OCI-LY7 (cell line): ENCODE measurements around the gene MYO9B. TPM values are rescaled to one million over a fixed set of nuclear protein-coding genes. Genes with fewer than 3 reads are reported as not detected.

Experiments
- BruUV-seq: library from RNA; stranded (reverse); fragments of 400-500 nt; replicated peaks from 2 replicates; lab custom pipeline; 2021; lab: Mats Ljungman, UMichigan
- CTCF ChIA-PET: fragments of 300-600 bp; sonication (Branson Sonifier 250); formaldehyde crosslinking; loops from one replicate; lab custom pipeline; 2022; ENCODE audit warnings: antibody characterized with exemption; ENCODE audit not compliant: unreplicated experiment; lab: Charles Lee
- POLR2A ChIA-PET: fragments of 300-600 bp; sonication (Branson Sonifier 250); formaldehyde crosslinking; loops from one replicate; lab custom pipeline; 2022; ENCODE audit warnings: antibody characterized with exemption; lab: Charles Lee
- DNase-seq: peaks from one replicate; pipeline ENCODE4 v3.0.0-alpha.2; 2015; ENCODE audit warnings: low spot score
- H2AFZ ChIP-seq: fragments of 200-600 bp; sonication (generic), shearing (Covaris generic); 2 replicates; pipeline ENCODE4 v1.6.1; 2014; ENCODE audit warnings: mild to moderate bottlenecking, antibody characterized with exemption, low read length, moderate library complexity
- H3K27ac ChIP-seq: fragments of 200-600 bp; sonication (generic); 2 replicates; pipeline ENCODE4 v1.5.1; 2014; ENCODE audit warnings: mixed run types, low read depth, mild to moderate bottlenecking, moderate library complexity, low read length, inconsistent platforms; ENCODE audit not compliant: poor library complexity, severe bottlenecking
- H3K36me3 ChIP-seq: fragments of 200-600 bp; sonication (generic); 2 replicates; pipeline ENCODE4 v1.6.1; 2014; ENCODE audit warnings: mild to moderate bottlenecking, antibody characterized with exemption, low read length, moderate library complexity, mixed read lengths; ENCODE audit not compliant: insufficient read depth
- H3K4me1 ChIP-seq: fragments of 200-600 bp; sonication (generic); 2 replicates; pipeline ENCODE4 v1.5.1; 2014; ENCODE audit warnings: mild to moderate bottlenecking, low read length; ENCODE audit not compliant: insufficient read depth, poor library complexity, severe bottlenecking
- H3K4me2 ChIP-seq: fragments of 200-600 bp; sonication (generic); 2 replicates; pipeline ENCODE4 v1.6.1; 2014; ENCODE audit warnings: mild to moderate bottlenecking, low read length
- H3K4me3 ChIP-seq: fragments of 200-600 bp; sonication (generic); 2 replicates; pipeline ENCODE4 v1.5.1; 2014; ENCODE audit warnings: mild to moderate bottlenecking, low read depth, low read length; ENCODE audit not compliant: poor library complexity, severe bottlenecking
- H3K79me2 ChIP-seq: fragments of 200-600 bp; sonication (generic); 2 replicates; pipeline ENCODE4 v1.6.1; 2016; ENCODE audit warnings: low read depth, mild to moderate bottlenecking, low read length, moderate library complexity, mixed read lengths; ENCODE audit not compliant: insufficient read depth
- H3K9me2 ChIP-seq: fragments of 200-600 bp; sonication (generic); 2 replicates; pipeline ENCODE4 v1.6.1; 2016; ENCODE audit warnings: mild to moderate bottlenecking, low read length, mixed read lengths; ENCODE audit not compliant: insufficient read depth
- H3K9me3 ChIP-seq: fragments of 200-600 bp; sonication (generic); 2 replicates; pipeline ENCODE4 v1.6.1; 2014; ENCODE audit warnings: mild to moderate bottlenecking, mixed run types, low read length, mixed read lengths
- H4K20me1 ChIP-seq: fragments of 200-600 bp; sonication (generic); 2 replicates; pipeline ENCODE4 v1.6.1; 2014; ENCODE audit warnings: mild to moderate bottlenecking, antibody characterized with exemption, low read length, moderate library complexity, mixed read lengths; ENCODE audit not compliant: insufficient read depth
- CTCF ChIP-seq: fragments of 200-600 bp; sonication (generic); conservative IDR thresholded peaks from 2 replicates; pipeline ENCODE4 v1.5.1; 2014; ENCODE audit warnings: mild to moderate bottlenecking, antibody characterized with exemption, low read length, moderate library complexity, mixed read lengths
- EZH2phosphoT487 ChIP-seq: fragments of 200-600 bp; sonication (generic); IDR thresholded peaks from 2 replicates; pipeline ENCODE4 v1.6.1; 2018; ENCODE audit warnings: low read depth, borderline replicate concordance, mild to moderate bottlenecking, mixed run types, antibody characterized with exemption, low read length, moderate library complexity, mixed read lengths
- intact Hi-C: fragments of 100-400 bp; cut with micrococcal nuclease; formaldehyde crosslinking; loops from one replicate; pipeline ENCODE4 v1.10.0; 2022; ENCODE audit not compliant: unreplicated experiment
- total RNA-seq, 2 experiments: library from RNA; depleted of rRNA in 1 of 2; stranded (reverse); fragments of >200 nt in 1 of 2; shearing (Covaris generic) in 1 of 2; gene quantifications; 2 replicates each; pipeline ENCODE4 v1.2.3, GENCODE V29; 2014 to 2022

MYO9B gene
- total RNA-seq, 2 experiments from 2014 or later = 74.7 to 150 TPM

GRCh38 chr19:17129377-17129776 is 53.8 kb downstream of the MYO9B start:
- TF ChIP-seq CTCF (no peak), EZH2phosphoT487 (no peak)
- Histone ChIP-seq H3K27ac (no peak overlapping the region), H3K9me3 (no peaks in the 10 kb centered on the region), H2AFZ (no peak overlapping the region), H3K4me3 (no peak overlapping the region), H3K4me1 (peaks cover 61% of the 10 kb centered on the region), H3K36me3 (peaks cover 35% of the 10 kb centered on the region), H3K79me2 (peaks cover 9% of the 10 kb centered on the region; the same call in 1 of the 2 replicates), H3K4me2 (no peak overlapping the region), H3K9me2 (no peaks in the 10 kb centered on the region), H4K20me1 (no peaks in the 10 kb centered on the region)
- intact Hi-C loops = no loop called here
- BruUV-seq = no TSS peak
- POLR2A ChIA-PET = no interaction called here
- CTCF ChIA-PET = no interaction called here
- no peak for DNase-seq

GRCh38 chr19:17135001-17135853 is 59.6 kb downstream of the MYO9B start:
- BruUV-seq = no TSS peak
- Histone ChIP-seq H3K4me2 (peak overlapping the region; percentile 75), H3K9me3 (no peaks in the 10 kb centered on the region), H3K79me2 (peaks cover 29% of the 10 kb centered on the region; the same call in 1 of the 2 replicates), H3K4me1 (peaks cover 57% of the 10 kb centered on the region), H2AFZ (no peak overlapping the region), H3K9me2 (no peaks in the 10 kb centered on the region), H4K20me1 (no peaks in the 10 kb centered on the region), H3K4me3 (peak overlapping the region; percentile 39), H3K27ac (peak overlapping the region; percentile 74), H3K36me3 (peaks cover 27% of the 10 kb centered on the region)
- TF ChIP-seq CTCF (peak; percentile 54; the same call in 1 of the 2 replicates), EZH2phosphoT487 (no peak)
- ChIA-PET CTCF (no interaction called here), POLR2A (interaction anchor here (0.6 kb wide), 1 partner anchor 20 kb away, joined by 5 read pairs; no protein-coding TSS in a partner anchor)
- intact Hi-C loops = loop anchor here (2.0 to 5.0 kb wide), 3 partner anchors 58 to 147 kb away; partner anchors contain the start of genes ANKLE1, HAUS8 and MYO9B
- DNase-seq = peak; percentile 91
